MCF 10A (cell line): ENCODE data around the gene WDR55. TPM values are rescaled to one million over a fixed set of nuclear protein-coding genes. Genes with fewer than 3 reads are reported as not detected.
"Not testable (repeated sequence)": the region's sequence is repeated elsewhere in the genome, so short reads cannot be mapped to it uniquely, and the experiment has no call there.

Experiments used
- BruUV-seq: library from RNA; stranded (reverse); fragments of 400-500 nt; replicated peaks from 2 replicates; lab custom pipeline; 2021; lab: Mats Ljungman, UMichigan
- CTCF ChIA-PET: fragments of 300-600 bp; sonication (Branson Sonifier 250); formaldehyde crosslinking; extraction: SDS; loops from one replicate; lab custom pipeline; 2021; ENCODE audit warnings: antibody characterized with exemption, inconsistent platforms; lab: Yijun Ruan, JAX
- POLR2A ChIA-PET: fragments of 300-600, 350-650 bp; sonication (Branson Sonifier 250); formaldehyde crosslinking; extraction: SDS; loops from one replicate; lab custom pipeline; 2020; ENCODE audit warnings: antibody characterized with exemption, inconsistent platforms; lab: Yijun Ruan, JAX
- DNase-seq: peaks from one replicate; pipeline ENCODE4 v3.0.0-alpha.2; 2018; ENCODE audit not compliant: unreplicated experiment
- H3K27ac Mint-ChIP-seq: one replicate; pipeline ENCODE4 v1.8.0; 2022; ENCODE audit warnings: mild to moderate bottlenecking, low read depth, mixed read lengths; ENCODE audit not compliant: unreplicated experiment
- H3K27me3 Mint-ChIP-seq: one replicate; pipeline ENCODE4 v1.8.0; 2022; ENCODE audit warnings: mixed read lengths; ENCODE audit not compliant: insufficient read depth, unreplicated experiment
- H3K36me3 Mint-ChIP-seq: one replicate; pipeline ENCODE4 v1.8.0; 2022; ENCODE audit warnings: mild to moderate bottlenecking, moderate library complexity, mixed read lengths; ENCODE audit not compliant: insufficient read depth, unreplicated experiment
- H3K4me1 Mint-ChIP-seq: one replicate; pipeline ENCODE4 v1.8.0; 2022; ENCODE audit warnings: mixed read lengths; ENCODE audit not compliant: insufficient read depth, unreplicated experiment
- H3K4me3 Mint-ChIP-seq: one replicate; pipeline ENCODE4 v1.8.0; 2022; ENCODE audit warnings: mild to moderate bottlenecking, moderate library complexity, mixed read lengths; ENCODE audit not compliant: unreplicated experiment
- H3K9me3 Mint-ChIP-seq: one replicate; pipeline ENCODE4 v1.8.0; 2022; ENCODE audit warnings: mixed read lengths; ENCODE audit not compliant: unreplicated experiment
- intact Hi-C: fragments of 100-400 bp; cut with micrococcal nuclease; formaldehyde crosslinking; loops from 2 replicates; pipeline ENCODE4 v1.14.1; 2022
- total RNA-seq: library from RNA; stranded (reverse); gene quantifications from 2 replicates; pipeline ENCODE4 v1.2.3, GENCODE V29; 2022
- TF ChIP-seq, protein P1 (sequence below): fragments of 200-600 bp; IDR thresholded peaks from one replicate; pipeline ENCODE4 v1.8.0; 2022; ENCODE audit warnings: antibody characterized with exemption, mild to moderate bottlenecking; ENCODE audit not compliant: unreplicated experiment

Gene WDR55
- total RNA-seq, 1 experiment from 2014 or later = 36.4 TPM

GRCh38 chr5:140642718-140643117 is 22.0 kb upstream of the WDR55 start:
- POLR2A ChIA-PET = interaction anchor here (0.6 to 8.2 kb wide), 8 partner anchors 22 to 993 kb away, joined by 3 to 169 read pairs (median 11); partner anchors contain the start of genes ANKHD1, APBB3, DND1 and EIF4EBP3
- H3K27me3 Mint-ChIP-seq = no peaks in the 10 kb centered on the region
- no TSS peak for BruUV-seq
- CTCF ChIA-PET = interaction anchor here (0.7 to 5.7 kb wide), 8 partner anchors 46 to 398 kb away, joined by 3 to 42 read pairs (median 4); partner anchors contain the start of gene EIF4EBP3
- peaks cover 42% of the 10 kb centered on the region for H3K4me1 Mint-ChIP-seq
- peak; percentile 14 for DNase-seq
- H3K4me3 Mint-ChIP-seq = no peak overlapping the region
- H3K9me3 Mint-ChIP-seq = no peaks in the 10 kb centered on the region
- H3K36me3 Mint-ChIP-seq = peaks cover 30% of the 10 kb centered on the region
- TF ChIP-seq, protein P1, sequence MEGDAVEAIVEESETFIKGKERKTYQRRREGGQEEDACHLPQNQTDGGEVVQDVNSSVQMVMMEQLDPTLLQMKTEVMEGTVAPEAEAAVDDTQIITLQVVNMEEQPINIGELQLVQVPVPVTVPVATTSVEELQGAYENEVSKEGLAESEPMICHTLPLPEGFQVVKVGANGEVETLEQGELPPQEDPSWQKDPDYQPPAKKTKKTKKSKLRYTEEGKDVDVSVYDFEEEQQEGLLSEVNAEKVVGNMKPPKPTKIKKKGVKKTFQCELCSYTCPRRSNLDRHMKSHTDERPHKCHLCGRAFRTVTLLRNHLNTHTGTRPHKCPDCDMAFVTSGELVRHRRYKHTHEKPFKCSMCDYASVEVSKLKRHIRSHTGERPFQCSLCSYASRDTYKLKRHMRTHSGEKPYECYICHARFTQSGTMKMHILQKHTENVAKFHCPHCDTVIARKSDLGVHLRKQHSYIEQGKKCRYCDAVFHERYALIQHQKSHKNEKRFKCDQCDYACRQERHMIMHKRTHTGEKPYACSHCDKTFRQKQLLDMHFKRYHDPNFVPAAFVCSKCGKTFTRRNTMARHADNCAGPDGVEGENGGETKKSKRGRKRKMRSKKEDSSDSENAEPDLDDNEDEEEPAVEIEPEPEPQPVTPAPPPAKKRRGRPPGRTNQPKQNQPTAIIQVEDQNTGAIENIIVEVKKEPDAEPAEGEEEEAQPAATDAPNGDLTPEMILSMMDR = no peak
- no peak overlapping the region for H3K27ac Mint-ChIP-seq
- intact Hi-C loops = no loop called here

GRCh38 chr5:140647042-140647419 is 17.7 kb upstream of the WDR55 start:
- BruUV-seq = TSS peak; percentile 63
- no peaks in the 10 kb centered on the region for H3K9me3 Mint-ChIP-seq
- TF ChIP-seq, protein P1 = no peak
- H3K4me3 Mint-ChIP-seq = peak overlapping the region; percentile 86
- peaks cover 74% of the 10 kb centered on the region for H3K36me3 Mint-ChIP-seq
- H3K27ac Mint-ChIP-seq = peak overlapping the region; percentile 93
- no peak for DNase-seq
- POLR2A ChIA-PET = interaction anchor here (0.5 to 8.2 kb wide), 61 partner anchors 8 to 1427 kb away, joined by 3 to 169 read pairs (median 5); partner anchors contain the start of genes ANKHD1, APBB3, CD14 and EIF4EBP3
- intact Hi-C loops = loop anchor here (1.0 to 5.0 kb wide), 2 partner anchors 44 to 65 kb away; partner anchors contain the start of genes HARS1 and HARS2
- CTCF ChIA-PET = interaction anchor here (0.6 to 5.7 kb wide), 18 partner anchors 8 to 1305 kb away, joined by 3 to 42 read pairs (median 4); partner anchors contain the start of genes EIF4EBP3 and TMCO6
- H3K4me1 Mint-ChIP-seq = peaks cover 18% of the 10 kb centered on the region
- no peaks in the 10 kb centered on the region for H3K27me3 Mint-ChIP-seq

- no peak overlapping the region for H3K4me3 Mint-ChIP-seq
- POLR2A ChIA-PET = interaction anchor here (0.9 to 8.1 kb wide), 3 partner anchors 11 to 52 kb away, joined by 3 to 164 read pairs (median 4); partner anchors contain the start of genes IK and NDUFA2
Observed at GRCh38 chr5:140658870-140659269, 5.8 kb upstream of the WDR55 start.

DNA sequence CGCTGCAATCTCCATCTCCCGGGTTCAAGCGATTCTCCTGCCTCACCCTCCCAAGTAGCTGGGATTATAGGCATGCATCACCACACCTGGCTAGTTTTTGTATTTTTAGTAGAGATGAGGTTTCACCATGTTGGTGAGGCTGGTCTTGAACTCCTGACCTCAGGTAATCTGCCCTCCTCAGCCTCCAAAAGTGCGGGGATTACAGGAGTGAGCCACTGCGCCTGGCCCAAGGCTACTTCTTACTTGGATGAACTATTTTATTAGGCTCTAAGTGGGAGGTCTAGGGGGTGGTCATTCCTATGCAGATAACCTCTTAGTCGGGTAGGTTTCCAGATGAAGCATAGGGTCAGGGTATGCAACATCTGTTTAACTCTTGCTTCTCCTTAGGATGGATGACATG is 4.3 kb upstream of the WDR55 start:
- intact Hi-C loops, BruUV-seq, DNase-seq, H3K4me3 Mint-ChIP-seq, H3K27me3 Mint-ChIP-seq, H3K9me3 Mint-ChIP-seq, H3K27ac Mint-ChIP-seq: not testable (repeated sequence)
- Mint-ChIP-seq H3K36me3 (peaks cover 85% of the 10 kb centered on the region), H3K4me1 (peaks cover 14% of the 10 kb centered on the region)
- ChIA-PET POLR2A (interaction anchor here (1.5 to 8.1 kb wide), 2 partner anchors 12 to 95 kb away, joined by 7 to 164 read pairs; partner anchors contain the start of genes APBB3, IK, NDUFA2 and SLC35A4), CTCF (interaction anchor here (0.6 kb wide), 1 partner anchor 230 kb away, joined by 6 read pairs; no protein-coding TSS in a partner anchor)

More at GRCh38 chr5:140658870-140659269, 5.8 kb upstream of the WDR55 start:
- intact Hi-C loops = no loop called here
- H3K9me3 Mint-ChIP-seq = no peaks in the 10 kb centered on the region
- CTCF ChIA-PET = no interaction called here
- H3K4me1 Mint-ChIP-seq = peaks cover 7% of the 10 kb centered on the region
- DNase-seq = no peak
- no peaks in the 10 kb centered on the region for H3K27me3 Mint-ChIP-seq
- TF ChIP-seq, protein P1 = no peak
- no TSS peak for BruUV-seq
- H3K27ac Mint-ChIP-seq = no peak overlapping the region
- H3K36me3 Mint-ChIP-seq = peaks cover 94% of the 10 kb centered on the region
